NCI-H187 treated with DMSO at 0.1 percent for 48 hours (cell line): ENCODE measurements around the gene HS3ST4.

ENCODE experiments used
- DNase-seq: peaks from one replicate; lab custom pipeline; 2025; lab: John Stamatoyannopoulos, UW

The HS3ST4 gene

GRCh38 chr16:25896411-25896810 is 204.7 kb downstream of the HS3ST4 start:
- DNase-seq = no peak

- DNase-seq = no peak
Observed at GRCh38 chr16:25897702-25898101, 205.9 kb downstream of the HS3ST4 start.

GRCh38 chr16:25905810-25906209 is 214.1 kb downstream of the HS3ST4 start:
- DNase-seq = no peak

DNA sequence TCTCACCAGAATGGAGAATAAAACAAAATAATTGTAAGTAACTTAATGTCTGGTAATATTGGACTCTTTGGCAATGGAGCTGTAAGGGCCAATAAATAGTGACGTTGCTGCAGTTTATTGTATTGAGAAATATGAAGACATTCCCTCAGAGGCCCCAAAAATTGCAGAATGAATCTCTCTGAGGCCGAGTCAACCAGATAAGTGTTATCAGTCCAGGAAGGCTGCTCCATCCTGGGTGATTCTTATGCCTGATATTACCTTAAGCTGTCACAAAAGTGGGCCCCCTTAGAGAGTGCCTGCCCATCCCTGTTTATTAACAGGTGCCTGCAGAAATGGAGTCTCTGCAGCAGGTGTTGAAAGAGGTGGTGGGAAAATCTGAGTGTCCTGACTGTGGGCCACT is 219.2 kb downstream of the HS3ST4 start:
- no peak for DNase-seq

DNA sequence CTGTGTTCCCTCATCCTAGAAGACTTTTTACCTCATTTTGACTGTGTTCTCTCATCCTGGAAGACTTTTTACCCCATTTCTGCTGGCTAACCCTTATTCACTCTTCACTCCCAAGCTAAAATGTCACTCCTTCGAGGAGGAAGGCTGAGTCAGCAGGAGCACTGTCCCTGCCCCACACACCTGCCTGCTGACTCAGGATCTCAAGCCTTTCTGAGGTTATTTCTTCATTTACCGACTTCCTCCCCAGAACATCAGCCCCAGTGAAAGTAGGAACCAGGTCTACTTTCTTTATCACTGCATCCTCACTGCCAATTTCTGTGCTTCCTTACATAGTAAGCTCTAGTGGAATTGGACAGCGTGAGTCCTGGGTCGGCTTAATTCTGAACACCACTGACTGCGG is 220.6 kb downstream of the HS3ST4 start:
- no peak for DNase-seq

DNA sequence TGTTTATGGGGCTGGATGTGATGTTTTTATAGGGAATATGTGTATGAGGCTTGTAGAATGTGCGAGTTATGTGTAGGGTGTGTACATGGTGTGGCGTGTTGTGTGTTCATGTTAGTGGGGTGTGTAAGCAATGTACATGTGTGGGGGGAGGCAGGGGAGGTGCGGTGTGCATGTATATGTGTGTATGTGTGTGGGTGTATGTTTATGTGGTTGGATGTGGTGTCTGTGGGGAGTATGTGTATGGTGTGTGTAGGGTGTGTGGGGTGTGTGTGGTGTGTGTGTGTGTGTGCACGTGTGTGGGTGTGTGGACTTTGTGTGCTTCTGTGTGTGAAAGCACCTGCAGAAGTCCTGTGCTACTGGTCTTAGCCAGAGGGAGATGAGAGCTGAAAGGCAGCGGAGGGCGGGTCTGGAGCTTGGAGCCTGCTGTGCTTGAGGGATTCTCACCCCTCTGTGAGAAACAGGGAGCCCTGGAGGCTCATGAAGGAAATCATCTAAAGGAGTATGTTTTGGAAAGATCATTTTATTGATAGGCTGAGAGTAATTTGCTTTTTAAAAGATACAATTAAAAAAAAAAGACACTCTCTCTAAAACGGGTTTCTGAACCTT is 222.7 kb downstream of the HS3ST4 start:
- no peak for DNase-seq

- DNase-seq = no peak
Observed at GRCh38 chr16:25916037-25916436, 224.3 kb downstream of the HS3ST4 start.

GRCh38 chr16:25922438-25922837 is 230.7 kb downstream of the HS3ST4 start:
- DNase-seq = no peak

GRCh38 chr16:25925421-25925820 is 233.7 kb downstream of the HS3ST4 start:
- DNase-seq = no peak

DNA sequence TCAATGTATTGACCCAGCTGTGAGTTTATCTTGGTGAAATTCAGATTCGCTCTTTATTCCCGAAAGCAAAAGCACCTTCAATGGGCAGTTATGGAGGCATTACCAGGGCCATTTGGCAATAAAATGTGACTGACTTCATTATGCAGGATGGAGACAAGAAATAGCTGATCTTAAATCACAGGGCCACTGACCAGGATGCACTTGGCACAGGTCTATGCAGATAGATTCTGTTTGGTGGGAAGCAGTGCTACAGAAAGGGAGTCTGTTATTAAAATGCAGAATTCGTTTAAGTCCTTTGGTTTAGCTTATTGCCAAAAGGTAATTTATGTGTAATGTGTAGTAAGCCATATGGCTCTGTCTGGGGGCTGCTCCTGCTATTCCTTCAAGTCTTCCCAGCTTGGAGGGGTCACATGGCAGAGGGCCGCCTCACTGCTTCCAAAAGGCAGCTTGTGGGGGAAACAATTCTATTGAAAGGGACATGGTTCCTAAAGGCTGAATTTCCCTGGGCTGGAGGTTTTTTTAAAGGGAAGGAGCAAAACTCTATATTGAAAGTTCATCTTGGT is 239.8 kb downstream of the HS3ST4 start:
- DNase-seq = no peak

DNA sequence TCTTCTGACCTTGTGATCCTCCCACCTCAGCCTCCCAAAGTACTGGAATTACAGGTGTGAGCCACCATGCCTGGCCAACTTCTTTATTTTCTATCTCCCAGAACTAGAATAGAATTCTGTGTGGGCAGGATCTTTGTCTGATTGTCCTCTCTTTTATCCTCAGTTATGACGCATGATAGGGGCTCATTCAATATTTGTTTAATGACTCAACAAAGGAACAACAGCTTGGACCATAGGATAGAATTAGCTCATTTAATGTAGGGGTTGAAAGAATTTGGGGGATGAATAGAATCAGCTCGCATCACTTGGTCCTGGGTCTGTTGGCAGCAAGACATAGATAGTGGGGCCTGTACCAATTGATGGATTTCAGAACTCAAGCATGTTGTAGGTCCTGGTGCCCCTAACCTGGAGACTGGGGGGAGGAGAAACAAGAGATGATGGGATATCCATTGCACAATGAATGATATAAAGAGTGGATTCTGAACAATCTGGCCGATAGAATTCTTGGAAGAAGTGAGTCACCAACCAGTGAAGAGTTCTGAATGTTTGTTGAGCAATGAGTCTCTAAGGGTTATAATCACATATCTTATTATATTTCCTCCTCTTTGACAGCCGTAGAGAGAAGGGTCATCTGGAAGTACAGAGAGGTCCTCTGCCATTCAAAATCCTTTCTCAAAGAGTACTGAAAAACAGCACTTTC is 250.2 kb downstream of the HS3ST4 start:
- DNase-seq = no peak

DNA sequence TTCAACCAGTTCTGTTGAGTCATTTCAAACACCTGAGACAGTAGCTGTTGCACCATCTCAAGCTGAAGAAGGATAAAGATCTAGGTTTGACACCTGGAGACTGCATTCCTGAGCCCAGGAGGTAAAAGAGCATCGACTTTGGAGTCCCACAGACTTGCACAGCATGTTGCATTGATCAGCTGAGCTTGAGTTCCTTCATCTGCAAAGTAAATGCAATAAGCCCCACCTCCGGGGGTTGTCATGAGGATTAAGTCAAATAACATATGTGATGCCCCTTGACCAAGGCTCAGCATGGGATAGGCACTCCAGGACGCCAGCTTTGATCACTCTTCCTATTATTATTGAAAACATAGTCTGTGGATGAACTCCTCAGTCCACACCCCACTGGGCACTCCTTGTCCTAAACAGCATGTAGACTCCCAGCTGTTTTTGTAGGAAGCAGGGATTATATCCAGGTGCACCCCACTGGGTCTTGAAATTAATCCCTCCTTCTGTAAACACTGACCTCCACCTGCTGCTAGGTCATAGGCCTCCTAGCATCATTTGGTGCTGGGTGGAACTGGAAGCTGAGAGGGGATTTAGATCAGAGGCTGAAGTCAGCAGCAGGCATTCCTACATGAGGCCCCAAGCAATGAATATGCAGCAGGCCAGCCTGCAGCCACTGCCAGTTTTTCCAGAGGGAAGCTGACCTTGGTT is 259.0 kb downstream of the HS3ST4 start:
- DNase-seq = no peak

GRCh38 chr16:25951999-25952398 is 260.2 kb downstream of the HS3ST4 start:
- DNase-seq = no peak

GRCh38 chr16:25952983-25953382 is 261.2 kb downstream of the HS3ST4 start:
- no peak for DNase-seq

DNA sequence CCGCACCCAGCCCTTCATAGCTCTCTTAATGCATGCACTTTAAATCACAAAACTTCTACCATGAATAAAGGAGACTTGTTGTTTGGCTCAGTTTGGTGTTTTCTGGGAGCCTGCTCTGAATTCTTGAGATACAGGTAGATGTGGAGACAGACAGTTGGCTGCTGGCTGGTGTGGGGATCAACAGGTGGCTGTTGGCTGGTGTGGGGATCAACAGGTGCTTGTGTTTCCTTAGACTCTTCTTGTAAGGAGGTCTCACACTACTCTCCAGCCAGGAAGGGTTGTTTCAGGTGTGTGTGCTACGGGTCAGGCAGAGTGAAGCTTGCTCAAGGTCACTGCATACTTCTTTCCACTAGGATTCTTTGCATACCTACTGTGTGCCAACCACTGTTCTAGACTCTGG is 265.9 kb downstream of the HS3ST4 start:
- DNase-seq = no peak

GRCh38 chr16:25959221-25959620 is 267.5 kb downstream of the HS3ST4 start:
- DNase-seq = no peak

GRCh38 chr16:25966172-25967097 is 274.7 kb downstream of the HS3ST4 start:
- no peak for DNase-seq

- DNase-seq = no peak
Observed at GRCh38 chr16:25977121-25977520, 285.4 kb downstream of the HS3ST4 start.

- DNase-seq = no peak
Observed at GRCh38 chr16:25978218-25978617, 286.5 kb downstream of the HS3ST4 start.

DNA sequence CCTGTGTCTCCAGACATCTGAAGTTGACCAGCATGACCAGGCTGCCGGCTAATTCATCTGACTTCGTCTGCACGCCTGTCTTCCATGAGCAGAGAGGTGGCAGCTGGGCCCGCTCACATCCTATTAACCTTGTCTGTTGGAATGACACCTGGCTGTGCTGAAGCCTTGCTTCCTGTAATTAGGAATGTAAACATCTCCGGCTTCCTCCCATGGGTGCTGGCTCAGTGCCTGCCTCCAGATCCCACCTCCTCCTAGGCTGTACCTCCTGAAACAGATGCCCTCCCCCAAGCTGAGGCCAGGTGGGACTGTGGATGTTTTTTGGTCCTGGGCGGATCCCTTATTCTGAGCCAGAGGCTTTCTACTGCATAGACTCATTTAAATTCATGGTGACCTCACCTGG is 296.3 kb downstream of the HS3ST4 start:
- DNase-seq = no peak

- no peak for DNase-seq
Observed at GRCh38 chr16:25988882-25989281, 297.1 kb downstream of the HS3ST4 start.

GRCh38 chr16:25996052-25996451 is 304.3 kb downstream of the HS3ST4 start:
- DNase-seq = no peak
